HG03520 (cell line): ENCODE data around the gene DUSP5.
"Not testable (repeated sequence)": the region's sequence is repeated elsewhere in the genome, so short reads cannot be mapped to it uniquely, and the experiment has no call there.

Experiments
- ATAC-seq: cut with Tn5 transposase; IDR thresholded peaks from one replicate; pipeline ENCODE4 v1.9.1; 2021; ENCODE audit warnings: mild to moderate bottlenecking, moderate library complexity; ENCODE audit not compliant: unreplicated experiment

Gene DUSP5

DNA sequence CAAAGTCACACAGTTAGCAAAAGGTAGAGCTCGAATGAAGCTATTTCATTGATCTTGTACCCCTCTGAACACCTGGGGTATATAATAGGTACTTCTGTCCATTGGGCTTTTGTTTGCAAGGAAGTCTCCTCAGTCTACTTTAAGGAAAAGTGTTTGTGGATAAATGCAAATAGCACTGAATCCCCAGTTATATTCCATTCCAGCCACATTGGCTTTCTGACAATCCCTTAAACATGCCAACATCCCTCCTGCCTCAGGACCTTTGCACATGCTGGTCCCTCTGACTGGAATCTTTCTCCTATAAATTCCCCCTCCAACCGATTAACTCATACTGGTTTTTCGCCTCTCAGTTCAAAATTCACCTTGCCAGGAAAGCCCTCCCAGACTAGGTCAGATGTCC lies 17.1 kb downstream of the DUSP5 start:
- no peak for ATAC-seq

DNA sequence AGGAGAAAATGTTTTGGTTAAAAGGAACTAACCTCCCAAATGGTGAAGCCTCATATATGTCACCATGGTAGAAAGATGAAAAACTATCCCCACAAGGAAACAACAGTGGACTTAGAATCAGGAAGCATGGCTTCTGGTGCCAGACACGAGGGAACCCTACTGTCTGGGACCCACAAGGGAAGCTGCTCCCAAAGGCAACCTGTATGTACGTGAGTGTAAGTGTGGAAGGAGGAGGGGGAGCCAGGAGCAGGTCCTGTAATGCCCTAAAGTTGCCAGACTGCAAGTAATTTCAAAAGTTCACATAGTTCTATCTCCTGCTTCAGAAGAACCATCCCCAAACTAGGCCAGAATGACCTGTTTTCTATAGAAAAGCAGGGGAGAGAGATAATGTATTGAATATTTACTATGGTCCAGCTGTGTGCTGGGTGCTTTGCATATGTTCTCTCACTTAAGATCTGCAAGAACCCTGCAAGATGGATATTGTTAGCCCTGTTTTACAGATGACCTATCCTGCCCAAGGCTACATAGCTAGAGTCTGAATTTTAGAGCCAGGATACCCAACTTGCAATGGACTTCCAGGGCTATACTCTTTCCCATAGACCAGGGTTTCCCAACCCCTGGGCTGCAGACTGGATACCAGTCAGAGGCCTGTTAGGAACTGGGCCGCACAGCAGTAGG lies 19.2 kb downstream of the DUSP5 start:
- ATAC-seq: no peak

DNA sequence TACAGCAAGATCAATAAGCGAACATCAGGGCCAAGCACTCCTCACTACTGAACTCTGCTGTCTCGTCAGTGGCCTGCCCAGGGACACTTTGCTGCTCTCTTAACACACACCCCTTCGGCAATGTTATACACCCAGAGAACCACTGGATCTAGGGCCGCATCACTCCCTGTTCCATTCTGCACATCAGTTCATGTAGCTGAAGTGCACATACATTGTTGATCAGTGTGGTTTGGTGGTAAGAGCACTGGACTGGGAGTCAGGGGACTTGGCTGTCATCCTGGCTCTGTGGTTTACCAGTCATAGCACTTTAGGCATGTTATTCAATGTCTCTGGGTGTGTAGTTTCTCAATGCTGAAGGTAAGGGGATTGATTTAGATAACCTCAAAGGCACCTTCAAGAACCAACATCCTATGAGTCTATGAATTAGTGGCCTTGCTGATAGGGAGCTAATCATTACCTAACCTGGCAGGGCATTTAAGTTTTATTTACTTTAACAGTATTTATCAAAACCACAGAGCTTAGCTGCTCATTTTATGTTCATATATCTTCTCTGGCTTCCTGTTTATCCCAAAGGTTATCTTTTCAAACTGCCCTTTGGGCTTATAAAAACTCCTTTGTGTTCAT lies 24.8 kb downstream of the DUSP5 start:
- no peak for ATAC-seq

DNA sequence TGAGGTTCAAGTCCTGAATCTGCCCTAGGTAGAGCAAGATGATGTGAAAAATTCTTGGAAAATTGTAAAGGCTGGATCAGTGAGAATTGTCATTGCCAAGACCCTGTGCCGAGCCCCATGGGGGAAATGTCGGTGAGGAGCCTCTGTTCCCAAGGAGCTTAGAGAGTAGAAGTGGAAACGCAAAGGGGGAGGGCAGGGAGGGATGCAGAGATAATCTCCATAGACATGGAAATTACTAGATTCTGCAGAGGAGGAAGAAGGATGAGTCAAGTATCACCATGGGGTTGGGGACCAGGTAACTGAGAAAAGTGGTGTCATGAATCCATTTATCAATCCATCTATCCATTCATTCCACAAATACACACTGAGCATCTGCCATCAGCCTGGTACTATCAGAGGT lies 26.0 kb downstream of the DUSP5 start:
- ATAC-seq: no peak

DNA sequence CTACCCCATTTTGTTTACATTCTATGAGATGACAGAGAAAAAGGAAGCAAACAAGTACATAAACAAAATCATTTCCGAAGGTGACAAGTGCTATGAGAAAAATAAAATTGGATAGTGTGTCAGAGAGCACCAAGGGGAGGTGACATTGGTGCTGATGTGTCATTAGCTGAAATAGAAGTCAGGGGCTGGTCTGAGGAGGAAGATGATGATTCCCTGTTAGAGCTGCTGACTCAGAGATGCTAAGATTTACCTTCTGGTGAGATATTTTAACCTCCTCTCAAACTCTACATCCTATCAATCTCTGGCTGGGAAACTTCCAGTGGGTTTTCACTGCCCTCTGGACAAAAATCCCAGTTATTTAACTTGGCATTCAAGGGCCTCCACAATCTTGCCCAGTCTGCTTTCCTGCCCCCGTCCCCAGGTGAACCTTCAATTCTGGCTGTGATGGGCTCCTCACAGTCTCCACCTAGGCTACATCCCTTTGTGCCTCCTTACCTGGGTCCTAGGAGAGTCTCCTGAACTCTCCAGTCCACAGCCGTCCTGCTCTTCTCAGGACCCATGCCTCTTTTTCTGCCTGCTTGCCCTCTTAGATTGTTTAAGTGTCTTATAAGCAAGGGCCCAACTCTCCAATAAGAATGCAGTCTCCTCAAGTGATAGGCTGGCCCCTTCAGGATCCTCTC lies 26.6 kb downstream of the DUSP5 start:
- no peak for ATAC-seq

DNA sequence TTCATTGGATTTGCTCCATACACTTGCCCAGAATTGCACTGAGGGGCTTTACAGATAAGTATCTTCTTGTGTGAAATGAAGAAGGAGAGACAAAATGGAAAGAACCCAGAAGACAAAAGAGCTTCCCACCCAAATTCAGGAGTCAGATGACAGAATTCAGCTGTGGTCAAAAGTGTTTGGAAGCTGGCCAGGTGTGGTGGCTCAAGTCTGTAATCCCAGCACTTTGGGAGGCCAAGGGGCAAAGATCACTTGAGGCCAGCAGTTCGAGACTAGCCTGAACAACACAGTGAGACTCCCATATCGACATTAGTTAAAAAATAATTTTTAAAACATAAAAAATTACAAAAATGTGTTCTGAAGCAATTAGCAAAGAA lies 27.1 kb downstream of the DUSP5 start:
- no peak for ATAC-seq

DNA sequence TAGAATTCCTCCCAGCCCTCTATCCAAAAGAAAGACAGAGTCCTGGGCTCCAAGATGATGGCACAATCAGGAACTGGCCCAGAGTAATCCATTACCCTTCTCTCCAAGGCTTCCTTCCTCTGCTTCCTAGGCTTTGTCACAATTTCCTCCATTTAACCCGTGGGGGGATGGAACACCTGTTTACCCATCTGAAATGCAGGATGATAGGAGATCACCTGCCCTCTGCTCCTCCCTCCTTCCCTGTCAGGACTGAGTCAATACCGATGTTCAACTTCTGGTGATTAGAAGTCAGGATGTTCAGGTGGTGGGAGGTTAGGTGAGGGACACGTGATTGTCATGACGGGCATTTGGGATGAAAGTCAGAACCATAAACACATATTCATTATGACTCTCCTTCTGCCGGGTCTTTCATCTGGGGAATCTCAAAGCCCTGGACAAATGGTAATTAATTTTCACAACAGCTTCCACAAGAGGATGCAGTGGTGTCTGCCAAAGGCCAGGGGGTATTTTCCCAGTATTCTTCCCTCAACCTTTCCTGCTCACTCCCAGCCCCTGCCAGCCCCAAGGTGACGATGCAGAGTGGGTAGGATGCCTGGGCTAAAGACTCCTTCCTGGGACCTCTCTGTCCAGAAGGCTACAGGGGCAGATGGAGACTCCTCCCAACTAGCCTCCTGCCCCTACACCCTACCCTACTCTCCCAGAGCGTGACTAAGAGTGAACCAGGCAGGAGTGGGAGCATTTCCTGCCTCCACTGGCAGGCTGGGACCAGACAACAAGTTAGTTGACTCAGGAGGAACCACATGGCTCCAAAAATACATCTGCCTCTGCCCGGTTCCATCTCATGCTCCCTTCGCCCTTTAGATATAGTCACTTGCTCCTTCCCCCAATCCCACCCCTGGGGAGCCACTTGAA lies 27.9 kb downstream of the DUSP5 start:
- no peak for ATAC-seq

DNA sequence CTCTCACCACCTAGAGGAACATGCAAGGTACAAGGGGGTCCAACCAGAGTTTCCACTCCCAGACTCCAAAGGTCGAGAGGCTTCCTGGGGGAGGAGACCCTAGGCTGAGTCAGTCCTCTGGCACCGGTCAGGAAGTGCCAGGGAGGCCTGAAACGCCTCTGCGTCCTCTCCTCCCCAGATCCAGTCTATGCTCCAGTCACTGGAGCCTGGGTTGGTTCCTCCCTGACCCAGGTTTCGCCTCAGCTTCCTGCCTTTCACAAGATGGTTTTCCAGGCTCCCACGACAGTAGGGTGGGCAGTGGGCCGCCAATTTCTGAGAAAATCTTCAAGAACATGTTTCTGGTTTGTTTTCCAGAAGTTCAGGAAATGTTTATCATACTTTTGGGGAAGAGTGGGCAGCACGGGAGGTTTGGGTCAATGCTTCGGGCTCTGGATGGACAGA lies 30.0 kb downstream of the DUSP5 start:
- no peak for ATAC-seq

DNA sequence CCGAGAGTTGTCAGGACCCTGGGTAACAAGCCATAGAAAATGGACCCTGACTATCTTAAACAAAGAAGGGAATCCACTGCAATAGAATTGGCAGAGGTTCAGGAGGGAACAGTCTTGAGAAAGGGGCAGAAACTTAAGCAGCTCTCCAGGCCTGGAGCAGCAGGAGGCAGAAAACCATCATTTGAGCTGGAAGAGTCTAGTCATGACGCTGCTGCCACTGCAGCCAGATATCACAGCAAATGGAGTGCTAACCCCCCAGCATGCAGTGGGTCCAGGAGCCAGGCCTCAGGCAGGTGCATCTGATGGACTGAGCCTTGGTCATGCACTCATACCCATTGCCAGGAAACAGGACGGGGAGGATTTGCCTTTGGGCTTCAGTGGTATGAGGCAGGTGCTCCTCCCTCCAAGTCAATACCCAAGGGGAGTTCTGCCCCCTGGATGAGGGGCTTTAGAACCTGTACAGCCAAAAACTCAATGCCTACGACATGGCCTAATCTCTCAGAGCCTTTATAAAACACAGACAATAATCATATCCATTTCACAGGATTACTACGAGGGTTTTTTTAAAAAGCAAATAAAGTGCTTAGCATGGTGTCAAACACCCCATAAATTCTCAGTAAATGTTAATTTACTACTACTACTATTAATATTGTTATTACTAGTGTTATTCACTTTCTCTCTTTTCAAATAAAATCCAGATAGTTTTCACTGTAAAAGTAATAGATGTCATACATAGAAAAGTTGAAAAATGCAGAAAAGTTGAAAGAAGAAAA lies 30.7 kb downstream of the DUSP5 start:
- peak; percentile 20 for ATAC-seq

DNA sequence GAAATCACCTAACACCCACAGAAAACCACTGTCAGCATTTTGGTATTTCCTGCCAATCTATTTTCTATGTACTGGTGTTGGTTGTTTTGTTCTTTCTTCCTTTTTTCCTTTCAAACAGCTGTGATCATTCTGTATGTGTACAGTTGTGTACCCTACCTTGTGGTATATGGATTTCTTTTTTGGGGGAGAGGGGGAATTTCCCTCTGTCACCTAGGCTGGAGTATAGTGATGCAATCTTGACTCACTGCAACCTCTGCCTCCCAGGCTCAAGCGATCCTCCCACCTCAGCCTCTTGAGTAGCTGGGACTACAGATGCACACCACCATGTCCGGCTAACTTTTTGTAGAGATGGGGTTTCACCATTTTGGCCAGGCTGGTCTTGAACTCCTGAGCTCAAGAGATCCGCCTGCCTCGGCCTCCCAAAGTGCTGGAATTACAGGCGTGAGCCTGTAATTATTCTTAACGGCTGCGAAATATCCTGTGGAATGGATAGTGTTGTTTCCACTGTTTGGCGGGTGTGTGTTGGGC lies 31.4 kb downstream of the DUSP5 start:
- peak; percentile 80 for ATAC-seq

DNA sequence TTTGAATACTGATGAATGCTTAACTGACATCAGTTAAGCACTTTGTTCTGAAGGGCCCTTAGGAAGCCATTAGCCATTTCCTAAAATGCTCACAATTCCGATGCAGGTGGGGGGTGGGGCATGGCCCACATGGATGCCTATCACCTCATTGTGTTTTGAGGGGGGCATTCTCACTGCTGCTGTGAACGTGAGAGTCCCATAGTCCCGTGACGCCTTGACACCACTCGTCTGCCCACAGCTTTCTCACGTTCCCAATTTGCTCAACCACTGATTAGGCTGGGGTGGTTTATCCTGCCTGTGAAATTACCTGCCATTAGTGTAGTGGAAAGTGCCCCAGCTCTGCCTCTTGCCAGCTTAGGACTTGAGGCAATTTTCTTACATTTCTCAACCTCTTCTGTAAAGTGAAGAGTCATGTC lies 31.9 kb downstream of the DUSP5 start:
- ATAC-seq: no peak

DNA sequence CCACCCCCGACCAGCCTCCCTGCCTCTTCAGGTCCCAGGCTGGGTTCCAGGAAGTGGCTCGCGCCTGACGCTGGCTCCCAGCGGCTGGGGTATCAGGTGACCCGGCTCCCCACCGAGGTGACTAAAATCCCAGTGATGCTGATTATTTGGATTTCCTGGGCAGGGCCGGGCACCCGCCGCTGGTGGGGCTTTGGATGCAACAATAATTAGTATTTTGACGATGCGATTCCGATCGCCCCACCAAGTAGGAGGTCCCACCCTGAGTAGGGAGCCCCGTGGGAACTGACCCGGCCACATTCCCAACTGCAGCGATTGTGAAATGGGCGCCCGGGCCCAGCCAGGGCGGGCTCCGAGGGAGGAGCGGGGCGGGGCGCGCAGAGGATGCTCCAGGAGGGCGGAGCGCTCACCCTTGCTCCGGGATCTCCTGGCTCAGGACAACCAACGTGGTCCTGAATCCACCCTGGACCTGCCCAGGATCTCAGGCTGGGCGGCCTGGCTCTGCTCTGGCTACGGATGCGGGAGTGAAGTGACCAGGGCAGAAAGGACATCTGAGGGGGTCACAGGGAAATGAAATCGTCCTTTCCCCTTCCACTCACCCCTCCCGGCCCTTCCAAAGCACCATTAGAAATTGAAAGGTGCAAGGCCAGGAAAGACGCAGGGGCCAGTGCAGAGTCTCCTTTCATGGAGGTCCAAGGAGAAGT lies 32.6 kb downstream of the DUSP5 start:
- no peak for ATAC-seq

DNA sequence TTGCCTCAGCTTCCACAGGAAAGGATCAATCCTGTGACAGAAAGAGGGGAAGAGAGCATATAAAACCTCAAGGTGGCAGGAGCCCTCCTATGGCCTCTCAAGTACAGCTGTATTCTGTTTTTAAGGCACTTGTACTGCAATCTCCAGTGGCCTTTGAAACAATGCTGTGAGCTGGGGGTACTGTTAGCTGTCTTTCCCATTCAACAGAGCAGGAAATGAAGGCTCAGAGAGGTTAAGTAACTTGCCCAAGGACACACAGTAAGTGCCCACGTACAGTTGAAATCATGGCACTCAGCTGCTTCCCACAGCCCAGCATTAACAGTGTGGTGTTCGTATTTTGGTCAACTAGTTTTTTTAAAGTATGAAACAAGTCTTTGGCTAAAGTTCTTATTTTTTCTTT lies 34.0 kb downstream of the DUSP5 start:
- no peak for ATAC-seq

DNA sequence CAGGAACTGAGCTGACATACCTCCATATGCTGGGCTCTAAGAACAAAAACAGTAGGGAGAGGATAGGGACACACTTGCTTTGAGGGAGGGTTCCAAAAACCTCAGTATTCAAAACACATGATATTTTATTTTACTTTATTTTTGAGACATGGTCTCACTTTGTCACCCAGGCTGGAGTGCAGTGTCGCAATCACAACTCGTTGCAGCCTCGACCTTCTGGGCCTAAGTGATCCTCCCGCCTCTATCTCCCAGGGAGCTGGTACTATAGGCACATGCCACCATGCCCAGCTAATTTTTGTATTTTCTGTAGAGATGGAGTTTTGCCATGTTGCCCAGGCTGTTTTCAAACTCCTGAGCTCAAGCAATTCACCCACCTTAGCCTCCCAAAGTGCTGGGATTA lies 34.9 kb downstream of the DUSP5 start:
- not testable (repeated sequence) for ATAC-seq

DNA sequence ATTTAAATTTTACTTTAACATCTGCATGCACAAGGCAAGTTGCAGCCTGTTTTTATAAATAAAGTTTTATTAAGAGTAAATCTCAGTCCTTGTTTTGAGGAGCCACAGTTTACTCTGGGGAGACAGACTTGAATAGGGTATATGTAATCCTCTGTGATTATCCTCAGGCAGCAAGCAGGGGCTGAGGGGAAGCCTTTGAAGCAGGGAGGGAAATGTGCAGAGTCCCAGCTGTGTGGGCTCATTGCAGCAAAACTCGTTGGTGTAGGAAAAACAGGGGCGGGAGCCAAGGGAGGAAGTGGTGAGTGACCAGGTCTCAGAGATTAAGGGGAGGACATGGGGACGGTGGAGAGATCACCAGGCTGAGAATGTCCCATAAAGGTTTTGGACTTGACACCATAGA lies 35.4 kb downstream of the DUSP5 start:
- ATAC-seq: no peak

DNA sequence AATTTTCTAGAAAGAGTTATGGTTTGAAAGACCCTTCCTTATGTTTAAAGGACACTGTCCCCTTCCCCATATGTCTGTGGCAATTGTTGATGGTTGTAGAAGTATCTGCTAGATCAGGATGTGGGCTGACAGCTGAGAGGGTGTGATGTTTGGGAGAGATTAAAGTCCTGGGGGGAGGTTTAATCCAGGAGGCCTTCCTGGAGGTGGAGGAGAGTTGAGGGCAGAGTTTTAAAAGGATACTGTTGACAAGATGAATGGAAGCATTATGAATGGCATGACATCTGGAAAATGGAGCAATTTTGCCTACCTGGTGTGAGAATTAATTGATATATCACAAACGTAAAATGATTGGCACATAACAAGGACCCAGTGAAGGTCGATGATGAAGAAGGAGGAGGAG lies 36.9 kb downstream of the DUSP5 start:
- no peak for ATAC-seq

DNA sequence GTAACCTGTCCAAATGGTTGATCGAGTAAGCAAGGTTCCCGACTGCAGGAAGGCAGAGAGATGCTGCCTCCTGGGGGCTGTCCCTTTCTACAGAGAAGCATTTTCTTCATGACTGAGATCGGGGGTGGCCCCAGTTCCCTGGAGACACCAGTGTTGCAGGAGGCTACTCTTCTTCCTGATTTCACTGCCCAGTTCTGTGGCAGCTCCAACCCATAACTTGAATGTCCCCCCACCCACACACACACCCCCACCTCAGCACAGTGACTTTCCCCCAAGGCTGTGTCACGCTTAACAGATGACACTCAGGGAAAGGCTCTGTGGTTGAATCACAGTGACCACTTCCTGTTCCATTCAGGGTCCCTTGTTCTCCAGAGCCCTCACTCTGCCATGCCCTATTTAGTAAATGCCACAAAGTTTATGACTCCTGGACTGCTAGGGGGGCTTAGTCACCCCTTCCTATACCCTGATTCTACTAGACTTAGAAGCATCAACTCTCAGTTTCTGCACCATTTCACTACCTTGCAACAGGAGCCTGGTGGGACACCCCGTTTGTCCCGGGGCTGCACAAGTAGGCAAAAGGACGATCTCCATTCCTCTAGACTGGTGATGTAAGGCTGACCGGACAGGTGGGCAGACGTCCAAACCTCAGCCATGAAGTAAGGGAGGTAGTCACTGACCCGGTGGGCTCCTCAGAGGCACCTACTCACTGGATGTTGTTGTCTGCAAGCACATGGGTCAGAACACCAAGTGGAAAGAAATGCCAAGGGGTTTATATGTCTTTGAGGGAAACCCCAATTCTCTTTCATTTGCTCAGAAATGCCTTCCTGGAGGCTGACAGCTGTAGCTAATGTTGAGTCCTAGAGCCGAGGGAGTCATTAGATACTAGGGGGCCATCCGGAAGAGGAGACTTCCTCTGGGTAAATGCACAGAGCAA lies 38.5 kb downstream of the DUSP5 start:
- ATAC-seq: peak; percentile 74

DNA sequence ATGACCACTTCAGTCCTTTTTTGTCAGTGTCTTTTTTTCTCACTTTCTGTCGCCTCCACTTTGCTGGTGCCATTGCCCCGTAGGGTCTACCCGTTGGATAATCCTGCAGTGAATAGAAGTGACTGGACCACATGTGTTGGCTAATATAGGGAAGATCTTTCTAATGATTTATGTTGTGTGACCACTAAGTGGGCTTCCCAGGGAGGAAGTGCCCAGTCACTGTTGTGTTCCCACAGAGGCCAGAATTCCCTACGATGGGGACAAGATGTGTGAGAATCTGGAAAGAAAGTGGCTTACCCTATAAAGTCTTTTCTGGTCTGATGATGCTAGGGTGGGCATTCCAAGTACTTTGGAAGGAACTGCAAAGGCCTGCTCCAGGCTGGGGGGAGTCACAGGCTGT lies 41.4 kb downstream of the DUSP5 start:
- no peak for ATAC-seq

DNA sequence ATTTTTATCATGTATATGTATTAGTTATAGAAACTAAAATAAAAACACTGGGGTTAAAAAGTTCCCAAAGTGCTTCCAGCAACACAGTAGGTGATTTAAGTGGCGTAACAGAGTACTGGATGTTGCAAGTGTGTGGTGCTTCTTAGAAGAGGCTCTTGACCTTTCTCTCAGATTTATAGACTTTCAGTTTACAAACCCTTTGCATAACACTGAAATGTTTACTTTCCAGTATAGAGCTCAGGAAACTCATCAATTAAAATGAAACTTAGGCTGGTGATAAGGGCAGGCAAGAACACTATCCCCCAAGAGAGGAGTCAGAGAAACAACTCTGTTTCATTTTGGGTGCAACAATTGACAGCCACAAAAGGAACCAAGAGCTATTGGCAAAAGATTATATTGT lies 42.3 kb downstream of the DUSP5 start:
- ATAC-seq: no peak
